ENCODE results near the gene NECAB3. TPM values are rescaled to one million over a fixed set of nuclear protein-coding genes. Genes with fewer than 3 reads are reported as not detected.

The NECAB3 gene
- total RNA-seq, 6 experiments from 2014 or later, result 13.2 to 21.9 (median 19.2) TPM

DNA sequence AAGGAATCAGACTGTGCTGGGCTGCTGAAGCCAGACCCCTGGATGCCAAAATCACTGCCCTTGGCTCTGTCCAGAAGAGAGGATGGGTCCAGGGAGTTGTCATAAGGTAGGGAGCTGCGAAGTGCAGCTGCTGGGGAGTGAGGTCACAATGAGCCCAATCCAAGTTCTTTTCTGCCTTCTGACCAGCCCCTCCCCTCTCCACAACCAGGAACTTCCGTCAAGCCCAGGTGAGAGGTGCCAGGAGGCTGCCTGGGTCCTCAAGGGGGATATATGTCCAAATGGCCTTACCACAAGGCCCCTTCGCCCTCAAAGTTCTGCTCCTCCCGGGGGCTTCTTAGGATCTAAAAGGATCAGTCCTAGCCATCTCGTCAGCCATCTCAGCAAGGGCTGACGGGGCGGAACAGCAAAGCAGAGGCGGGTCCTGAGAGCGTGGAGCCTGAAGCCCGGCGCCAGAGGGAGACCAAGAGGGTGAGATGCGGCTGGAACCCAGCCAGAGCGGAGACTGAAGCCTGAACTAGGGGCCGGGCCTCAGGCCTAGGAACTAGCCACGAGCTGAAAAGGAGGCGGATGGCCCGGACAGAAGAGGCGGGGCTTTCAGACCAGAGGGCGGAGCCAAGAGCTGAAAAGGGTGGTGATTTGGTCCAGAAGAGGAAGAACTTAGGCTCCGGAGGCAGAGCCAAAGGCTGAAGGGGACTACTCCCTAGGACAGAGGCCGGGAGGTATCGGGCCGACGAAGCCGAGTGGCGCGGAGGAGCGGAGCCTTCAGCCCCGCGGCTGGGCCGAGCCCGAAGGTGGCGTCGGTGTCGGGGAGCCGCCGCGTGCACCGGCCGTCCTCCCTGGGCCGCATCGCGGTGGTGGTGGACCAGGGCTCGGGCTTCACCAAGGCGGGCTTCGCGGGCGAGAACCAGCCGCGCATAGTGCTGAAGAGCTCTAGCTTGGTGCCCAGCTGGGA lies 7.7 kb downstream of the NECAB3 start, which contains the start of gene ACTL10:
Gene ACTL10, plus strand, starts transcription at position 651 of the 952 bp plus-strand sequence. CDS start 555 bp downstream, outside the sequence.
- H3K4me3 ChIP-seq, result peak within 1 kb of the TSS; percentile 52 to 60 (median 55)
- H3K4me1 ChIP-seq, result peaks cover 0 to 22% (median 7%) of the 10 kb centered on the region in 4 donors
- H3K9me3 ChIP-seq, result no peaks in the 10 kb centered on the region
- 7% methylated on average over 9 of the region's 50 CpGs for WGBS (ENCODE audit: insufficient coverage, low coverage, low lambda C conversion rate, missing lambda C conversion rate)
- ATAC-seq (peak; percentile 77 to 82 (median 79)), DNase-seq (peak; percentile 95 to 97 (median 95))
- intact Hi-C loops (cut with DNase I), result no loop called here
- peaks cover 0 to 1% (median 0%) of the 10 kb centered on the region in 4 donors for H3K36me3 ChIP-seq
- H3K27me3 ChIP-seq, result no peaks in the 10 kb centered on the region
- H3K27ac ChIP-seq, result peak within 1 kb of the TSS; percentile 39 to 72 (median 53)
- TF ChIP-seq CTCF (IDR thresholded peaks at IDR 0.05), result peak; percentile 12 to 30 (median 24)
- peak; percentile 83 for TF ChIP-seq POLR2A (IDR thresholded peaks at IDR 0.05)

- WGBS (ENCODE audit: insufficient coverage, low coverage, low lambda C conversion rate, missing lambda C conversion rate), result no CpG with 5 or more reads among the region's 2 CpGs
- H3K27me3 ChIP-seq, result no peaks in the 10 kb centered on the region
- H3K9me3 ChIP-seq, result no peaks in the 10 kb centered on the region
- intact Hi-C loops (cut with DNase I), result no loop called here
- no peak overlapping the region for H3K27ac ChIP-seq
- H3K36me3 ChIP-seq, result no peaks in the 10 kb centered on the region
- ATAC-seq (no peak), DNase-seq (no peak)
- H3K4me3 ChIP-seq, result no peak overlapping the region
- peaks cover 0 to 22% (median 7%) of the 10 kb centered on the region in 4 donors for H3K4me1 ChIP-seq
- TF ChIP-seq CTCF (IDR thresholded peaks at IDR 0.05) (no peak), POLR2A (IDR thresholded peaks at IDR 0.05) (no peak)
Measured at GRCh38 chr20:33664762-33665144, 9.5 kb downstream of the NECAB3 start.

GRCh38 chr20:33664085-33664761 lies 10.0 kb downstream of the NECAB3 start:
- intact Hi-C loops (cut with DNase I), result no loop called here
- ATAC-seq (no peak), DNase-seq (no peak)

More at GRCh38 chr20:33664085-33664761, 10.0 kb downstream of the NECAB3 start:
- peaks cover 0 to 22% (median 7%) of the 10 kb centered on the region in 4 donors for H3K4me1 ChIP-seq
- H3K36me3 ChIP-seq, result no peaks in the 10 kb centered on the region
- no peak for TF ChIP-seq POLR2A (IDR thresholded peaks at IDR 0.05)
- TF ChIP-seq CTCF (IDR thresholded peaks at IDR 0.05), result no peak
- no peaks in the 10 kb centered on the region for H3K9me3 ChIP-seq
- WGBS (ENCODE audit: insufficient coverage, low coverage, low lambda C conversion rate, missing lambda C conversion rate), result 13% methylated on average over 3 of the region's 9 CpGs
- peak overlapping the region; percentile 55 to 79 (median 59) for H3K27ac ChIP-seq
- peak overlapping the region; percentile 61 to 87 (median 74) for H3K4me3 ChIP-seq
- no peaks in the 10 kb centered on the region for H3K27me3 ChIP-seq

Measured in right lobe of liver (tissue), 6 donors.